ENCODE data around the gene SDCCAG8. TPM values are rescaled to one million over a fixed set of nuclear protein-coding genes. Genes with fewer than 3 reads are reported as not detected.

Gene SDCCAG8
- total RNA-seq, 1 donor from 2014 or later = 70.4 TPM

- DNase-seq (ENCODE audit: low spot score) = no peak
- peak; percentile 61 for ATAC-seq
- intact Hi-C loops (cut with DNase I) = no loop called here
These were observed 98.8 kb downstream of the SDCCAG8 start for GRCh38 chr1:243354511-243355153.

DNA sequence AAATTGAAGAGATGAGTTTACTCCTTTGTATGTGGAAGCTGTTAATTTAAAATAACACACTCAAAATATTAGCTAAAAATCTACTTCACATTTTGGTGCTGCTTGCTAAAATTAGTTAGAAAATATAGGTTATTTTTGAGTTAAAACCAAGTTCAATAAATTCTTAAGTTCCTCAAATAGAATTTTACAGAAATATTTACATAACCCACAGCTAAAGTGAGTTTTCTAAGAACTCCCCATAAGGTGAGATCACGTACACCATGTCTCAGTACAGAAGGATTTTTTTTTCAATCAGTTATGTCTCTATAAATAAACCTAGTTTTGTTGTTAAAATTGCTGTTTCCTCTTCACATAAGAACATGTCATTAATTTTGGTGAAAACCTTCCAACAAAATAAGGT, 108.0 kb downstream of the SDCCAG8 start:
- ATAC-seq = no peak
- intact Hi-C loops (cut with DNase I) = no loop called here
- no peak for DNase-seq (ENCODE audit: low spot score)

GRCh38 chr1:243364330-243364729, 108.5 kb downstream of the SDCCAG8 start:
- no peak for DNase-seq (ENCODE audit: low spot score)
- no peak for ATAC-seq
- intact Hi-C loops (cut with DNase I) = no loop called here

DNA sequence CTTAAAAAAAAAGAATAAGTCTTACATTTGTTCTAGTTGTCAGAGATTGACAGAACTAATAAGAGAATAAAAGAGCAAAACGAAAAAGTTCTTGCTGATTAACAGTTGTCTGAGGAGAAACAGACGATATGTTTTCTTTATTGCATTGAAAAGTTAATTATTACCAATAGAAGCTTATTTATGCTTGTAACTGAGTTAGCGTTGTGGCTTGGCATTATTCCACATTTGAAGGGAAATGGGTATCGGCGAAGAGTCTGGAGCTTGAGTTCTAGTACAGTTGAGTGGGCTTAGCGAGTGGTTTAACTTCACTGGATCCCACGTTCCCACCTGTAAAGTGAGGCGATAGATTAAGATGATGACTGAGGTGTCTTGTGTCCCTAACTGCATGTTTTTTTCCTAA, 109.0 kb downstream of the SDCCAG8 start:
- ATAC-seq (no peak), DNase-seq (ENCODE audit: low spot score) (no peak)
- intact Hi-C loops (cut with DNase I) = no loop called here

GRCh38 chr1:243367314-243367713, 111.5 kb downstream of the SDCCAG8 start:
- no peak for DNase-seq (ENCODE audit: low spot score)
- intact Hi-C loops (cut with DNase I) = no loop called here
- ATAC-seq = no peak

- DNase-seq (ENCODE audit: low spot score) = no peak
- intact Hi-C loops (cut with DNase I) = no loop called here
- ATAC-seq = no peak
These were observed 118.6 kb downstream of the SDCCAG8 start for GRCh38 chr1:243374412-243374811.

DNA sequence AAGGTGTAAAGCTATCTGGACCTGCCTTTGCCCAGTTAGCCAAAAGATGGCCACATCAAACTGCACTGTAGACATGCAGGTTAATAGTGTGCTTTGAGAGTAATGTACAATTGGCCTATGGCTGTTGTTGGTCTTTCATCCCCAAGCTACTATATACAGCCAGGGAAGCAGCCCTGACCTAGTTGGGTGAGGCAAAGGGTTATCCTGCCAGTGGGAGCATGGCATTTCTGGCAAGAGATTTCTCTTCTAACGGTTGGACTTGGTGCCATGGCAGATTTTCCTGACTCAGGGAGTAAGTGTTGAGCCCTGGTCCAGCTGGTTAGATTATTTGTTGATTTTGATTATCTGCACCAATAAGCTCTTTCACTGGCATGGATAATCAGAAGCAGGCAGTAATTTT, 119.8 kb downstream of the SDCCAG8 start:
- ATAC-seq (no peak), DNase-seq (ENCODE audit: low spot score) (no peak)
- intact Hi-C loops (cut with DNase I) = no loop called here

DNA sequence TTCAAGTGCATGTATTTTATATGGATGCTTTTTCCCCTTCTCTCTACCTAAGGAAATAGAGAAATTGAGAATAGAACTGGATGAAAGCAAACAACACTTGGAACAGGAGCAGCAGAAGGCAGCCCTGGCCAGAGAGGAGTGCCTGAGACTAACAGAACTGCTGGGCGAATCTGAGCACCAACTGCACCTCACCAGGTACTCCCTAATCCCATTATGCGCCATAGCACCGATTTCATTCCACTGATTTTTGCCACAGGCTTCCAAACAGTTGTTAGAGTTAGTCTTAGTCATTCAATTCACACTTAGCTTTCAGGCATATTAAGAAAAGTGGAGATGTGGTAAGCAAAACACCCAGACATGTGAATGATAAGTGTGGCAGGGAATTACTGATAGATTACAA, 122.8 kb downstream of the SDCCAG8 start:
- no peak for ATAC-seq
- intact Hi-C loops (cut with DNase I) = no loop called here
- DNase-seq (ENCODE audit: low spot score) = no peak

- DNase-seq (ENCODE audit: low spot score) (no peak), ATAC-seq (no peak)
- intact Hi-C loops (cut with DNase I) = no loop called here
These were observed 123.4 kb downstream of the SDCCAG8 start for GRCh38 chr1:243379208-243379607.

DNA sequence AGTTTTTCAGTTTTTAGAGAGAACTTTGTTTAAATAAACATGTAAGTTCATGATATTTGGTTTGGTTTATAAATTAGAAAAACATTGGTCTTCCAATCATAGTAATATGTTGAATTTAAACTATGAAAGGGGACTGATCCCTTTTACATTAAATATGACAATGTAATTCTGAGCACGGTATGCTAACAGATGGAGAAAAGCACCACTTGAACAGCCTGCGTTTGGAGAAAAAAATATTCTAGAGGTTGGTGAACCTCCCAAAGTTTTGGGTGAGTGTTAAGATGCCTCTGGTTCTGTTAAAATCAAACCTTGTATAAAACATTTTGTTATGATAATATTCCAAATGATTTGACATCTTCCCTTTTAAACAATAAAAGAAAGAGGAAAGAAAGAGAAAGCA, 123.9 kb downstream of the SDCCAG8 start:
- ATAC-seq (no peak), DNase-seq (ENCODE audit: low spot score) (no peak)
- intact Hi-C loops (cut with DNase I) = no loop called here

- intact Hi-C loops (cut with DNase I) = no loop called here
- ATAC-seq = no peak
These were observed 132.4 kb downstream of the SDCCAG8 start for GRCh38 chr1:243388276-243388675.

DNA sequence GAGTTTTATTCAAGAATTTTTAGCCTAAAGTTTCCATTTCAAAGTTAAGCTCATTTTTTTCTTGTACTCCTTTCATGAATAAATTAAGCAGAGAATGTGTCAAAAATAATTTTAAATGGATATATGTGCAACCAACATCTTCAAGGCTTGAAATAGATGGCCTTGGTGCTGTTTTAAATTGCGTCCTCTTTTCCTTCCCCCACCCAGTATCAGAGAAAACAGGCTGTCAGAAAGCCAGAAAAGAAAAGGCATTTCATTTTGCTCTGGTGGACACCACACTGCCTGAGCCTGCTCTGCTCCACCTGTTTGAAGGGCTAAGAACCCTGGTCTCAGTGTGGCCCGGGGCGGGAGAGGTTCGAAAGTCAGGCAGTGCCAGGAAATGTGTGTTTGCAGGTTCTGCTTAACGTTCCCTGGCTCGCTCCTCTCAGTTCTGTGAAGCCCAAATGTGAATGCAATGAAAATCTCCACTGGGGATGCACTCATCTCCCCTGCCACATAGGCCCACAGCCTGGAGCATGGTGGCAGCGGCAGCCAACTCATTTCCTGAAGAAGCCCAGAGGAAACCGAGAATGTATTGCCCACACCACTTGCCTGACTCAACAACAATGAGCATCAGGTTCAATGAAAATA, 134.4 kb downstream of the SDCCAG8 start:
- no peak for ATAC-seq
- DNase-seq (ENCODE audit: low spot score) = no peak
- intact Hi-C loops (cut with DNase I) = no loop called here

More at GRCh38 chr1:243388276-243388675, 132.4 kb downstream of the SDCCAG8 start:
- no peak for DNase-seq (ENCODE audit: low spot score)

- DNase-seq (ENCODE audit: low spot score) (no peak), ATAC-seq (no peak)
- intact Hi-C loops (cut with DNase I) = no loop called here
These were observed 135.5 kb downstream of the SDCCAG8 start for GRCh38 chr1:243391355-243391754.

- ATAC-seq = no peak
- no peak for DNase-seq (ENCODE audit: low spot score)
- intact Hi-C loops (cut with DNase I) = no loop called here
These were observed 137.3 kb downstream of the SDCCAG8 start for GRCh38 chr1:243393096-243393495.

DNA sequence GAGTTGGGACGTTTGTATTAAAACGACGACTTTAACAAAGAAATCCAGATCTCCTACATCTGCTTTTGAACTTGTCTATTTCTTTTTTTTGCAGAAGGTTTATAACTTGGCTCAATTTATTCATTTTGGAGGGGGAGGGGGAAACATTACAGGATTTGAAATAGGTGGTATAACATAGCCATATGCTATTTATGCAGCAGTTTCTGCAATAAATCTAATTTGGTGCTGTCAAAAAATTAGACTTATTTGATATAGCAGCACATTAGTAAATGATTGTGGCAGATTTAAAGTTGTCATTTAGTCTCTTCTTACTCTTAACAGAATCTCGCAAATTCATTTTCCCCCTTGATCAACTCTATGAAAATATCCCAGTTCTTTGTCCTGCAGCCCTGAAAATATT, 138.2 kb downstream of the SDCCAG8 start:
- no peak for ATAC-seq
- no peak for DNase-seq (ENCODE audit: low spot score)
- intact Hi-C loops (cut with DNase I) = no loop called here

- ATAC-seq (no peak), DNase-seq (ENCODE audit: low spot score) (no peak)
- intact Hi-C loops (cut with DNase I) = no loop called here
These were observed 139.0 kb downstream of the SDCCAG8 start for GRCh38 chr1:243394601-243395464.

DNA sequence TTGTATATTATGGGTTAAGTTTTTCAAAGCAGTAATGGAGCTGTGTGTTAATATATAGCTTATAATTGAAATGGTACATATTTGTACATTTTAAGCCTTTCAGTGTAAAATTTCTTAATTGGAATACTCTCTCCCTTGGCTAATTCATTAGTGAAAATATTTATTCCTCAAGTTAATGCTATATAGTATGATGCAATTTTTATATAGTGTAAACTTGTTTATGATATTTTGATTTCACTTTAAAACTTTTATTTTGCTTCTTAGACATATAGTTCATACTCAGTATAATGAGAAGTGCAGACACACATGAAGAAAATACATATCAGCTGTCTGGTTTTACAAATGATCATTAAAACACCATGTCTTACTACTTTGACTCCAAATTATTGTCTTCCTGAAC, 140.6 kb downstream of the SDCCAG8 start:
- no peak for ATAC-seq
- DNase-seq (ENCODE audit: low spot score) = no peak
- intact Hi-C loops (cut with DNase I) = no loop called here

GRCh38 chr1:243396876-243397275, 141.0 kb downstream of the SDCCAG8 start:
- ATAC-seq = no peak
- intact Hi-C loops (cut with DNase I) = no loop called here
- DNase-seq (ENCODE audit: low spot score) = no peak

DNA sequence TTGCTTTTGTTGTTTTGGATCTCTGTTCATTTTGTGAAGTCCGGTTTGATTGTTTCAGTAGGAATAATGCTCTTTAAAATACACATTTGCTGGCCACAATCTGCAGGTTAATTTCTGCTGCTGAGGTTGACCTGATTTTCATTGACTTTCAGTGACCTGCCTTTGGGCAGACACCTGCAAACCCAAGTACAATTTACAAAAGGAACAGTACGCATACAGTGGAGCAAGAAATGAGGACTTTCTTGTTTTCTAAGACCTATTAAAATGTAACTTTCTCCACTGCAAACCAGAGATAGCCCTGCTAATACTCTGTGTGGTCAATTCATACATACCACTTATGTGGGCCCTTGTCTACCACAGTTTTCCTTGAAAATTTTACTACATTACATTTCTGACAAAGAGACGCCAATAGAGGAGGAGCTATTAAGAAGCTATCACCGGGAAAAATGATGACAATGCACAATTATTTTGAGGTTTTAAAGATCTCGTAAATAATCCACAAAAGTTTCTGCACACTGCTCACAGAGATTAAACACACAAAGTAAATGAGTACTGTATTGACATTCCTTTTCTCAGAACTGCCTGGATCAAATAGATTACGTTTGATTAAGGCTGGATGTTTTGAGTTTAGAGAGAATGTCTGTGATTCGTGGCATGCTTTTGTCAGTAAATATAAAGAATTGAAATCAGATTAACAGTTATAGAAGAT, 141.9 kb downstream of the SDCCAG8 start:
- ATAC-seq (no peak), DNase-seq (ENCODE audit: low spot score) (no peak)
- intact Hi-C loops (cut with DNase I) = no loop called here

All from sciatic nerve (tissue), 2 donors.